SKM-1 treated with dmso at 0.1 percent for 144 hours (cell line): ENCODE data around the gene NFE2L1.

Experiments
- DNase-seq: peaks from one replicate; lab custom pipeline; 2025; ENCODE audit not compliant: unreplicated experiment; lab: John Stamatoyannopoulos, UW

Gene NFE2L1

DNA sequence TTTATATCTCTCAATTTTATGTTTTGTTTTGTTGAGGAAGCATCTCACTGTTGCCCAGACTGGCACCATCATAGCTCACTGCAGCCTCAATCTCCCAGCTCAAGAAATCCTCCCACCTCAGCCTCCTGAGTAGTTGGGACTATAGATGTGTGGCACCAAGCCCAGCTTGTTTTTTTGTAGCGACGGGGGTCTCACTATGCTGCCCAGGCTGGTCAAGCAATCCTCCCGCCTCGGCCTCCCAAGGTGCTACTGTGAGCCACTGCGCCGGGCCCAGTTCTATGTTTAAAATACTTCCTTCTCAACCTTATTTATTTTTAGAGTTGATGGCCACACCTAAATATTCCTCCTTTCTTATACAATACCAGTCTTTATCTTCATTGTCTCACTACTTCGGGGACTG, 1.9 kb upstream of the NFE2L1 start:
- DNase-seq: no peak

DNA sequence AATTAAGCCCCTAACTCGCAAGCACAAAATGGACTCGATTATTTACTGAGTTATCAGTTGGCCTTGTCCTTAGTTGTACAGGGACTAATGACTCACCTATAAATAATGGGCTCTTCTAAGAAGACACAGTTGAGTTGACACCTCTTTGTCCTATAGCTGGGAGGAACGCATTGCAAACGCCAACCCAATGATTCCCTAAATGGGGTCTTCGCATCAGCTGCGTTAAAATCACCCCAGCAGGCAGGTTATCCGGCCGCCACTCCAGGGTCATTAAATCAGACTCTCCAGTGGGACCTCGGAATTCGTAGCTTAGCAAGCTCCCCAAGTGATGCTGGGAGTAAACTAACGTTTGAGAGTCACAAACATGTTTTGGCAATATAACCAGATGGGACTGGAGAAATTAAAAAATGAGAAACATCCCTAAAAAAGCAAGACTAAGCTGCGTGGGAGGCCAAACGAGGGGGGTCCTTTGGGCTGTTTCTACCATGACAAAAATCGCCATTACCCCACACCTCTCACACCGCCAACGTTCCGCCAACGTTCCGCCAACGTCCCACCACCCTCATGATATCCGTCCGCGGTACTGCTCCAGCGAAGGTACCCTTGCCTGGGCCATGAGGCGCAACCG, 932 bp upstream of the NFE2L1 start:
- no peak for DNase-seq

DNA sequence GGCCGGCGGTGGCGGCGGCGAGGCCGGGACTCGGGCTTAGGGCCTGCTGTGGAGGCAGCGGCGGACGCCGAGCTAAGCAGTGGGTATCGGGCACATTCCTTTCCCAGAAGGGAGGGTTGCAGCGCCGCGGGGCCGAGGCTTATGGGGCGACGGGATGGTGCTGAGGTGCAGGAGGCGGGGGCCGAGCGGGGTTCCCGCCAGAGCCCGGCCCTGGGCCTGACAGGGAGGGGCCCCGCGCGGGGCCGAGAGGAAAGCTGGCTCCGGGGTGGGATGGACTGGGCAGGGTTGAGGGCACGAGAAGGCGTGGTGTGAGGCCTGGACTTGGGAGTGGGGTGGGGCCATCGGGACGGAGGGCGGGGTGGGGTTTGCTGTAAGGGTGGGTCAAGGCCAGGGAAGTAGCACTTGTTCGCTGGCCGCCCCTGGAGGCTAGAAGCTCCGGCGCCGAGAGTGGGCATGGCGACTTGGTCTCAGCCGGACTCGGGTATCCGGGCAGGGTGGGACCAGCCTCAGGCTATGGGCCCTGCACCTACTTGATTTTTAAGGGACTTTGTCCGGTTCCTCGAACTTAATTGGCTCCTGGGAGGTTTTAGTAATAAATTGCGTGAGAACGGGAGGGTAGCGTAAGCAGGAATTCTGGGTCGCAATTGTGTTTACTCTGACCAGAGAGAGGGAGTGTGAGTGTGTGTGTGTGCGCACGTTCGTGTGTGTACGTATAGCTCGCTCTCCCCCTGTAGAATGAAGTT, 396 bp downstream of the NFE2L1 start:
- peak; percentile 82 for DNase-seq

DNA sequence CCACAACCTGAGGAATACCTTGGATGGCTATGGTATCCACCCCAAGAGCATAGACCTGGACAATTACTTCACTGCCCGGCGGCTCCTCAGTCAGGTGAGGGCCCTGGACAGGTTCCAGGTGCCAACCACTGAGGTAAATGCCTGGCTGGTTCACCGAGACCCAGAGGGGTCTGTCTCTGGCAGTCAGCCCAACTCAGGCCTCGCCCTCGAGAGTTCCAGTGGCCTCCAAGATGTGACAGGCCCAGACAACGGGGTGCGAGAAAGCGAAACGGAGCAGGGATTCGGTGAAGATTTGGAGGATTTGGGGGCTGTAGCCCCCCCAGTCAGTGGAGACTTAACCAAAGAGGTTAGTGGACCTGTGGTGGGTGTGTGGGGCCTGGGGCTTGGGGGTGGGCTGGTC, 3.1 kb downstream of the NFE2L1 start:
- DNase-seq: no peak

DNA sequence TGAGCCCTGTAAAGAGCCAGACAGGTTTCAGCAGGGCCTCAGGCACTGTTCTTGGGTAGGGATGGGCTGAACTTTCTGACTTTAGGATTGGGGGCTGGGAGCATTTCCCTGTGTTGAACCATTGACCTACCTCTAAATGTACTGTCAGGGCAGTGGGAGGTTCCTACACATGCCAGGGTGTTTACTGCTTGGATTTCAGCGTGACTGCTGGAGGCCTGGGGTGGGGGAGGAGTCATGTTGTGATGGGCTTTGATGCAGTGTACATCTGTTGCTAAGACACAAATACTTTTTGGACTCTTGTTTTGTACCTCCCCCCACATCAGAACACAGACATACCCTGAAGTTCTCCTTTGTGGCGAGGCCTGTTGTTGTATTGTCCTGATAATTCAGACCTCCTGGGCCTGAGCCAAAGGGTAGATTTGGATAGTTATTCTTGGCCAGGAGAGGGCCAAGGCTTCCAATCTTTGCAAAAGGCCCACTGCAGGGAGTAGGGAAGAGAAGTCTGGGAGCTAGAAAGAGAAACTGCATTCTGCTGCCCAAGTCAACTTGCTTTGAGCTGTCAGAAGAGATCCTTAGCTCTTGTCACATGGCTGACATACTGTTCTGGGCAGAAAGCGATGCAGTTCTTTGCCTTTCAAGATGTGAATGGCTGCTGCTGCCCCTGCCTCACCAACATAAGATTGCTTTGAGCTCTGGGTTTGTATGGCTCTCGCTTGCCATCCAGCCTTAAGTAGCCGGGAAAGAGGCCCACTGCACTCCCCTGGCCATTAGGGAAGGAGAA, 3.7 kb downstream of the NFE2L1 start:
- no peak for DNase-seq

DNA sequence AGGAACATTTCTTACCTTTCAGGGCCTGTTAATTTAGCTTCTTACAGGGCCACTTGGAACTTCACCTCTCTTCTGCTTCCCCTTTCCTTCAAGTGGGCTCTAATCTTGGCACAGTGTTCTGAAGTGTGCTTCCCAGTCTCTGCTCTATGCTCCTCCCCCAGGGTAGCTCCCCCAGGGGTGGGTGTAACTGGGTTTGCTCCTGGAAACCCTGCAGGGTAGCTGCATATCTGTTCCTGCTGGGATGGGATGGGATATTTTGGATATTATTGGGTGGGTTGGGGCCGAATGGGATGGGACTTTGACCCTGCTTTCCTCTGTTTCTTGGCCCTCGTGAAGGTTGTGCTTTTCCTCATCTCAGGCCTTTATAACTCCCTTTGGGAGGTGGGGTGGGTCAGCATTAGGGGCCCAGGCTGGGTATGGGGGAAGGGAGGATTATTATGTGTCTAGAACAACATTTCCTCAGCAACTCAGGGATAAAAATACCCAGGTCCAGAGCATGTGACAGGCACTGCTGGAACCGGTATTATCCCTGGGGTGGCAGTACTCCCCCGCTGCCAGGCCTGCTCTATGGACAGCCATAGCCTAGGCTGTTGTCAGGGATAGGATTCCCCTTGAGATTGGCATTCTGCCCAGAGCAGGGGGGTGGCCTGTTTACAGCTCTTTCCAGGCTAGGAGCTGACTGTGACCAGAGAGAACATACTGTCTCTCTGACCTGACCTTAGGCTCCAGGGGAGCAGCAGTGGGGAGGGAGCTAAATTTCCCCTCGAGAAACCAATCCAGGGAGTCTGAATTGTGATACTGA, 5.0 kb downstream of the NFE2L1 start:
- no peak for DNase-seq

DNA sequence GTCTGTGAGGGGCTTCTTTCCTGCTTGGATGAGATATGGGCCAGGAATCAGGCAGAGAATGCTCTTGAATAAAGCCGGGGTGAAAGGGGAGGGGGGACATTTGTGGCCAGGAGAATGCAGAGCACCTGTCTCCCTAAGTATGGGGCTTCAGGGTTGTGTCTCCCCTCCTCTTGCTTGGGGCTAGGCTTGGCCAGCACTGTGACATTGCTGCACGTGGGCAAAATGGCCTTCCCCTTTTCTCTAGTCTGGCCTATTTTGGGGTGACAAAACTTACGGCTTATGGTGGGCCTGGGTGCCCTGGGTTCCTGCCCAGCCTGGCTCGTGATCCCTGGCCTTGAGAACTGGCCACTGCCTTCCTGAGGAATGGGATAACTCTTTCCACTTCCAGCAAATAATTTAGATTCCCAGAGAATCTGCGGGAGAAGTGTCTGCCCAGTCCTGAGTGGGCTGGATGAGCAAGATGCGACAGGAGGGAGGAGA, 5.6 kb downstream of the NFE2L1 start:
- no peak for DNase-seq

DNA sequence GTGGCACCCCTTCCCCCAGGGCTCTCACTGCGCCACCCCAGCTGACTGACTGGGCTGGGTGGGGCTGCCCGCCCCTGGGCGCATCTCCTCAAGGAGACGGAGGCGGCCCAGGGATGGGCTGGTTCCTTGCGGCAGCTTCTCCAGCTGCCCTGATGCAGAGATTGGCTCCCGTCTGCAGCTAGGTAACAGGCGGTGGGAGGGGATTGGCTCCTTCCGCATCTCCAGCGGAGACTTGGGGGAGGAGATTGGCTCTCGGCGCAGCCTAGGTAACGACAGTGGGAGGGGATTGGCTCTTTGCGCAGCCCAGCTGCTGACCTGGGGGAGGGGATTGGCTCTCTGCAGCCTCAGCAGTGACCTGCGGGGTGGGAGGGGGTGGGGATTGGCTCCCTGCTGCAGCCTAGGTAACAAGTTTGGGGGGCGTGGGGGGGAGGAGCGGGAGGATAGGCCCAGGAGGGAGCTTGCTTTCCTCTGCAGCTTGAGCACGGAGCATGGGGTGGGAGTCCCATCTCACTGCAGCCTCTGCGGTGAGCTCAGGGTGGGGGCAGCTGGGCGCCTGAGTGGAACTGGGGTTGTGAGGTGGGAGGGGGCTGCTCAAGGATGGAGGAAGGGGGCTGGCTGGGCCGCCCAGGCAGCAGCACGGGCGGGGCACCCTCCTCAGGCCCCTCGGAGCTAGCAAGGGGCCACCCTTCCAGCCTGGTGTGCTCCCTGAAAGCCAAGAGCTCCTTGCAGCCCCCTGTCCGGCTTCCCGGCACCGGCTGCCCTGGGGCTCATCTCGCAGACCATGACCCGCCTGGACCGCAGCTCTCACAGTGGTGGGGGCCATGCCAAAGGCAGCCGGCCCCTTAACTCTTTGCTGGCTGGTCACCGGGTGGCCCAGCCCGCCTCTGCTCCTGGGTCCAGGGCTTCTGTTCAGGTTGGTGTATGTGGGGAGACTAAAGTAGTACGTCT, 6.4 kb downstream of the NFE2L1 start:
- no peak for DNase-seq

DNA sequence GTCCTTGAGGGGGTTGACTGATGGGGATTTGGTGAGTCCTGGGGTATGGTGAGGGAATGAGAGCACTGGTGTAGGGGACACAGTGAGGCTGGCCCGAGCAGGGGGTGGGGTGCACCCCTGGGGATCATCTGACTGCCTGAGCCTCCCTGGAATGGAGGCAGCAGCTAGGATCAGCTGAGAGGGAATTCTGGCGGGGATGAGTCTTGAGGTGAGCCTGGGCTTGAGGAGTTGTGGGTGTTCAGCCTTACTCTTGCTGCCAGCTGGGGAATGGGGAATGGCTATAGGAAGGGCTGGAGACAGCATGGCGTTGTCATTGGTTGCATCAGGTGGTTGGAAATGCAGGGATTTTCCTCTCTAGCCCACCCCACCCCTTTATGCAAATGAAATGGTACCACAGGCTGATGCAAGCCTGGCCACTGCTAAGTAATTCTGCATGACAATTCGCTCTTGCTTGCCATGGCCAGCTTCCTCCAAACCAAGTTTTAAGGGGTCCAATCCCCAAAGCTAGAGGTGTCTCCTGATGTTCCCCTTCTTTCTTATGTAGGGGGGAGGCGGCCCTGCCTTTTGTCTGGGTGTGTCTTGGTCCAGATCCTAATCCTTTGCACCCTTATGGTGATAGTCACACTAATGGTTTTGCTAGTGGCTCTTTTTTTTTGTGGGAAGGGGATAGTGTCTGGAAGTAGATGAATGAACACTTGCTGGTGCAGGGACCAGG, 7.5 kb downstream of the NFE2L1 start:
- DNase-seq: no peak

DNA sequence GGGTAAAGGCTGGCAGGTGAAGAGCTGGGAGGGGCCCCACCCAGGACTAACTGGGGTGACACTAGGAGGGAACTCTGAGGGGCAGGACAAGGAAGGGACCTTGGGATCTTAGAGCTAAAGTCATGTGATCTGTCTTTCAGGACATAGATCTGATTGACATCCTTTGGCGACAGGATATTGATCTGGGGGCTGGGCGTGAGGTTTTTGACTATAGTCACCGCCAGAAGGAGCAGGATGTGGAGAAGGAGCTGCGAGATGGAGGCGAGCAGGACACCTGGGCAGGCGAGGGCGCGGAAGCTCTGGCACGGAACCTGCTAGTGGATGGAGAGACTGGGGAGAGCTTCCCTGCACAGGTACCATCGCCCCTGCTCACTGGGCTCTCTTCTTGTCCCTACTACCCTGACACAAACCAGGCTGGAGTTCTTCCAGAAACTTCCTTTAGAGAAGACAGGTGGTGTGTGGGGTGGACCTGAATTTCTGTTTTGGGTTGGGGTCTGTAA, 8.1 kb downstream of the NFE2L1 start:
- no peak for DNase-seq

DNA sequence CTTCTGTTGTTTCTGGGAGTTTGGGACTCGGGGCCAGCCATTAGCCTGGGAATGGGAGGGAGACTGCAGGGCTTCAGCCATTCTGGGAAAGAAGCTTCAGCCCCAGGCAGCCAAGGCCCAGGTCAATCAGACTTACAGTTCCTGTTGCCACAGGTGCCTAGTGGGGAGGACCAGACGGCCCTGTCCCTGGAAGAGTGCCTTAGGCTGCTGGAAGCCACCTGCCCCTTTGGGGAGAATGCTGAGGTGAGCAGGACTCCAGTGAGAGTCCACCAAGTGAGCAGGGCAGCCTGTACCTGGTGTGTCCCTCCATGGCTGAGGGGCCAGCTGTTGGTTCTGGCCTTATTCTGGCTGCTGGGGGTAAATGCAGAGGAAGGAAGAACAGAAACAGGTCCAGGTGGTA, 8.7 kb downstream of the NFE2L1 start:
- no peak for DNase-seq

DNA sequence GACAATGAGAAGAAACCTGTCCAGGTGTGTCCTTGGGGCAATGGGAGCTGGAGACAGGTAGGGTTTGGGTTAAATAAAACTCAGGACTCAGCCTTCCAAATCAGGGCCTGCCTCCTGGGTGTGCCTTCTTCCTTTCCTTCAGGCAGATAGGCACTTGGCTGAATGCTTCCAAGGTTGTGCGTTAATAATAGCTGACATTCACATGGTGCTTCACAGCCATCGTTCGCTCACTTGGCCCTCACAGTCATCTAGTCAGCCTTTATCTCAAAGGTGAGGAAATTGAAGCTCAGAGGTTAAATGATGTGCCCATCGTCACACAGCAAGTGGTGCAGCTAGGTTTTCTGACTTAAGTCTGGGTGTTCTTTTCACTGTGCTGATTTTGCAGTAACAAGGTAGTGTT, 9.5 kb downstream of the NFE2L1 start:
- no peak for DNase-seq

DNA sequence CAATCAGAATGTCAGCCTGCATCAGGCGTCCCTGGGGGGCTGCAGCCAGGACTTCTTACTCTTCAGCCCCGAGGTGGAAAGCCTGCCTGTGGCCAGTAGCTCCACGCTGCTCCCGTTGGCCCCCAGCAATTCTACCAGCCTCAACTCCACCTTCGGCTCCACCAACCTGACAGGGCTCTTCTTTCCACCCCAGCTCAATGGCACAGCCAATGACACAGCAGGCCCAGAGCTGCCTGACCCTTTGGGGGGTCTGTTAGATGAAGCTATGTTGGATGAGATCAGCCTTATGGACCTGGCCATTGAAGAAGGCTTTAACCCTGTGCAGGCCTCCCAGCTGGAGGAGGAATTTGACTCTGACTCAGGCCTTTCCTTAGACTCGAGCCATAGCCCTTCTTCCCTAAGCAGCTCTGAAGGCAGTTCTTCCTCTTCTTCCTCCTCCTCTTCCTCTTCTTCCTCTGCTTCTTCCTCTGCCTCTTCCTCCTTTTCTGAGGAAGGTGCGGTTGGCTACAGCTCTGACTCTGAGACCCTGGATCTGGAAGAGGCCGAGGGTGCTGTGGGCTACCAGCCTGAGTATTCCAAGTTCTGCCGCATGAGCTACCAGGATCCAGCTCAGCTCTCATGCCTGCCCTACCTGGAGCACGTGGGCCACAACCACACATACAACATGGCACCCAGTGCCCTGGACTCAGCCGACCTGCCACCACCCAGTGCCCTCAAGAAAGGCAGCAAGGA, 10.4 kb downstream of the NFE2L1 start:
- DNase-seq: no peak

DNA sequence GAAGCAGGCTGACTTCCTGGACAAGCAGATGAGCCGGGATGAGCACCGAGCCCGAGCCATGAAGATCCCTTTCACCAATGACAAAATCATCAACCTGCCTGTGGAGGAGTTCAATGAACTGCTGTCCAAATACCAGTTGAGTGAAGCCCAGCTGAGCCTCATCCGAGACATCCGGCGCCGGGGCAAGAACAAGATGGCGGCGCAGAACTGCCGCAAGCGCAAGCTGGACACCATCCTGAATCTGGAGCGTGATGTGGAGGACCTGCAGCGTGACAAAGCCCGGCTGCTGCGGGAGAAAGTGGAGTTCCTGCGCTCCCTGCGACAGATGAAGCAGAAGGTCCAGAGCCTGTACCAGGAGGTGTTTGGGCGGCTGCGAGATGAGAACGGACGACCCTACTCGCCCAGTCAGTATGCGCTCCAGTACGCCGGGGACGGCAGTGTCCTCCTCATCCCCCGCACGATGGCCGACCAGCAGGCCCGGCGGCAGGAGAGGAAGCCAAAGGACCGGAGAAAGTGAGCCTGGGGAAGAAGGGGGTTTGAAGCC, 11.0 kb downstream of the NFE2L1 start:
- no peak for DNase-seq

DNA sequence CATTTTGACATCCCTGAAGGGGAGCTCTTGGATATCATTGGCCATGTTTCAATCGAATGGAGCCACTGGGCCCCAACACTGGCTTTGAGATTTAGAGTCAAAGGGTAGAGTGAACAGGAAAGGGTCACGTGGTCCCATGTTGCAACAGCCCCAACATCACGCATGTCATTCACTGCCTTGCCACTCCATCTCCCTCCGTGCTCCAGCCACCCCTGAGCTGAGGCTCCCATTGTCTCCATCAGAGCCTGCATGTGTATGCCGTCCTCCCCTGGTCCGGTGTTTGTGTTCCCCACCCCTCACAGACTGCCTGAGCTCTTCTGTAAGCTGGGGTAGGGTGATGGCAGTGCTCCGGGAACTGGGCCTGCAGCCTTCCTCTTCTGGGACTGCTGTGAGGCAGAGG, 12.1 kb downstream of the NFE2L1 start:
- DNase-seq: no peak

DNA sequence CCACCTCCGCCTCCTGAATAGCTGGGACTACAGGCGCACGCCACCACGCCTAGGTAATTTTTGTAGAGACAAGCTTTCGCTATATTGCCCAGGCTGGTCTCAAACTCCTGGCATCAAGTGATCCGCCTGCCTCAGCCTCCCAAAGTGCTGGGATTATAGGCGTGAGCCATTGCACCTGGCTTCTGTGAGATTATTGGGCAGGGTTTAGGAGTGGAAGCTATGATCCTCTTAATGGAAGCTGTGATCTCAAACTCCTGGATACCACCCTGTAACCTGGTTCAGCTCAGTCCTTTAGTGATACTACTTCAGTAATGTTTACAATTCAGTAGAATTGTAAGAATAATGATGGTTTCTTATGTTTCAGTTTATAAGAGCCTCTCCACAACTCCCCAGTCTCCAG, 14.1 kb downstream of the NFE2L1 start:
- no peak for DNase-seq

DNA sequence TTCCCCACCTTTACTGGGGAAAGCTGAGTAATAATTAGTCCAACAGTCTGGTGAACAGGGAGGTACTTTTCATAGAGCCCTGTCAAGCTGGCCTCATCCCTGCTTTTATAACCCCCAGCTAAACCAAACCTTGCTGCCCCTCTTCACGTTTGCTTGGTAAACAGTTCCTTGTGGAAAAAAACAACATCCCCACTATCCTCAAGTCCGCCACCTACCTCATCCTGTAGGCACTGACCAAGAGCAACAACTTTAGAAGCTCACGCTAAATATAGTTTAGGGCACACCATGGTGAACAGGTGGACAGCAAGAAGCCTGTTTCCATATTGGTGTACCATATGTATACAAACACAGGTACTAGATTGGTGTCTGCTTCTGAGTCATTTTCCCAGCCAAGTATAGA, 16.5 kb downstream of the NFE2L1 start:
- no peak for DNase-seq

DNA sequence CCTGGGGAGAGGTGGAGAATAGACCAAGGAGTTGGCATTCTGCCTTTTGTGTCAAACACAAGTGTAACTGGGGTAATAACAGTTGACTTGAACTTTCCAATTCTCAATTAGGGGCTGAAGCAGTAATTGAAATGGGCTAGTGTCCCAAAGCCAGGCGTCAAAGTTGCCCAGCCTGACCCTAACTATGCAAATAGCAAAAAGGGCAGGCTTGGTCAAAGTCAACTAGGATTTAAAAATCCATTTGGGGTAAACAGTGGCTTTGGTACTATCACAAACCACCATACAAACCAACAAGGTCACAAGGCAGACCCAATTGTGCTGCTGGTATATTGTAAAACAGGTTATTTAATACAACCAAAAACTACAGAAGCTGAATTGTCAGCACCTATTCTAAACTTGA, 18.0 kb downstream of the NFE2L1 start:
- no peak for DNase-seq
